ENCODE data around the gene PELI3. TPM values are rescaled to one million over a fixed set of nuclear protein-coding genes. Genes with fewer than 3 reads are reported as not detected.
A peak's percentile ranks its signal among the peaks of the same experiment; 100 is the strongest.

Gene PELI3
- total RNA-seq, 2 experiments from 2014 or later, result 4.3 to 8.1 TPM

DNA sequence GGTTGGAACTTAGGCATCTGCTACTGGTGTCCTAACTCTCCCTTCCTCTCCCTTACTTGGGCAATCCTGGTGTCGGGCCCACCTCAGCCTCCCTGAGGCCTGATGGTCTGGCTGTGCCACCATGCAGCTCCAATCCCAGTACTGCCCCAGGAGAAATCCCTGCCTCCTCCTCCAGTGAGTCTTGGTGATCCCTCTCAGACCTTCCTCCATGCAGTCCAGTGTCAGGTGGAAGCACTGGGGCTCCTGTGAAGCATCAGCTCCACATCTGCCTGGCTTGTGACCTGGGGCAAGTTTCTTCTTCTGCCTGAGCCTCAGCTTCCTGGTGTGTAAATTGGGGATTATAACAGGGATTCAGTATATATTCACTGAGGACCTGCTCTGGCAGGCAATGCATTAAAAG lies 1.8 kb upstream of the PELI3 start:
- peak overlapping the region; percentile 73 for H3K27ac ChIP-seq (ENCODE audit: low read depth, low read length, poor library complexity, severe bottlenecking)
- H3K9me2 ChIP-seq (ENCODE audit: insufficient read depth, low read length), result no peaks in the 10 kb centered on the region
- H3K4me2 ChIP-seq (ENCODE audit: low read length), result peak overlapping the region; percentile 90
- BruUV-seq (replicated peaks), result no TSS peak
- peak overlapping the region; percentile 77 for H2AFZ ChIP-seq (ENCODE audit: low read length)
- intact Hi-C loops (cut with micrococcal nuclease; ENCODE audit: unreplicated experiment), result no loop called here
- TF ChIP-seq, protein P1, sequence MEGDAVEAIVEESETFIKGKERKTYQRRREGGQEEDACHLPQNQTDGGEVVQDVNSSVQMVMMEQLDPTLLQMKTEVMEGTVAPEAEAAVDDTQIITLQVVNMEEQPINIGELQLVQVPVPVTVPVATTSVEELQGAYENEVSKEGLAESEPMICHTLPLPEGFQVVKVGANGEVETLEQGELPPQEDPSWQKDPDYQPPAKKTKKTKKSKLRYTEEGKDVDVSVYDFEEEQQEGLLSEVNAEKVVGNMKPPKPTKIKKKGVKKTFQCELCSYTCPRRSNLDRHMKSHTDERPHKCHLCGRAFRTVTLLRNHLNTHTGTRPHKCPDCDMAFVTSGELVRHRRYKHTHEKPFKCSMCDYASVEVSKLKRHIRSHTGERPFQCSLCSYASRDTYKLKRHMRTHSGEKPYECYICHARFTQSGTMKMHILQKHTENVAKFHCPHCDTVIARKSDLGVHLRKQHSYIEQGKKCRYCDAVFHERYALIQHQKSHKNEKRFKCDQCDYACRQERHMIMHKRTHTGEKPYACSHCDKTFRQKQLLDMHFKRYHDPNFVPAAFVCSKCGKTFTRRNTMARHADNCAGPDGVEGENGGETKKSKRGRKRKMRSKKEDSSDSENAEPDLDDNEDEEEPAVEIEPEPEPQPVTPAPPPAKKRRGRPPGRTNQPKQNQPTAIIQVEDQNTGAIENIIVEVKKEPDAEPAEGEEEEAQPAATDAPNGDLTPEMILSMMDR (conservative IDR thresholded peaks at IDR 0.05; ENCODE audit: low read length), result no peak
- no peak for TF ChIP-seq EZH2phosphoT487 (IDR thresholded peaks at IDR 0.05; ENCODE audit: borderline replicate concordance, low read depth, low read length)
- ChIA-PET POLR2A (no interaction called here), CTCF (ENCODE audit: unreplicated experiment) (no interaction called here)
- H3K36me3 ChIP-seq (ENCODE audit: insufficient read depth, low read length), result peaks cover 9% of the 10 kb centered on the region; the same call in 1 of the 2 replicates
- peaks cover 18% of the 10 kb centered on the region for H3K9me3 ChIP-seq (ENCODE audit: low read length)
- H3K4me3 ChIP-seq (ENCODE audit: low read depth, low read length, poor library complexity, severe bottlenecking), result peak overlapping the region; percentile 69
- no peaks in the 10 kb centered on the region for H3K79me2 ChIP-seq (ENCODE audit: insufficient read depth, low read depth, low read length)
- H4K20me1 ChIP-seq (ENCODE audit: insufficient read depth, low read length), result no peaks in the 10 kb centered on the region
- no peak for DNase-seq (ENCODE audit: low spot score)
- peaks cover 36% of the 10 kb centered on the region for H3K4me1 ChIP-seq (ENCODE audit: insufficient read depth, low read length, poor library complexity, severe bottlenecking)

DNA sequence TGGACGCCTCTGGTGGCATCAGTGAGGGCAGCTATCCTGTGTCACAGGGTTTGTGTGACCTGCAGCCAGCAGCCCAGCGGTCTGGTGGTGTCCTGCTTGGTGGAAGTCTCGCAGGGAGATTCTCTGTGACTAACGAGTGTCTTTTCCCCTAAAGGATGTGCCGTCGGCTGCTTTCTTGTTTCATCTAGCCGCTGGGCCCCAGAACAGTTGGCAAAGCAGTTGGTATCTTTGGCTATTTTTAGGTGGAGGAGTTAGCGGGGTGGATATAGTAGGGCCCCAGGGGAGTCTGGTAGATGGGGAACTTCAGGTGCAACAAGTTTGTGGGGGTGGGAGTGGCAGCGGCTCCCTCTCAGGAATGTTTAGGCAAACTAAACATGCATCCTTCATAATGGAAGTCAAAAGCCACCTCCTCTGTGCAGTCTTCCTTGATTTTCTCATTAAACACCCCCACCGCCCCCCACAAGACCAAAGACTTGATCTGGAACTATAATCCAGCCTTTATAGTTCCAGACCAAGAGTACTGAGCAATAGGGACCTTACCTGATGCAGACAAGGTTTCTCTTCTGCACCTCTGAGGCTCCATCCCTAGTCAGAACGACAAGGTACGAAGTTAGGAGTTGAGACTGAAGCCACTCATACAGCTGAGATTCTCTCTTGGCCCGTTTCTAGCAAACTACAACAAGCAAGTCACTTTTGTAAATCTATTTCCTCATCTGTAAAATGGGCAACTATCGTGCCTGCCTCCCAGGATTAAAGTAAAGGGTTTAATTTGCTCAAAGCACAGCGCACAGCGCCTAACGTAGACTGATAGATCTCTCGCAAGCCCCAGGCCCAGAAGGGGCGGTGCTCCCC lies 1.1 kb upstream of the PELI3 start:
- POLR2A ChIA-PET, result interaction anchor here (0.6 to 1.4 kb wide), 2 partner anchors 7 to 230 kb away, joined by 3 to 5 read pairs; no protein-coding TSS in a partner anchor
- Histone ChIP-seq H4K20me1 (ENCODE audit: insufficient read depth, low read length) (no peaks in the 10 kb centered on the region), H3K4me1 (ENCODE audit: insufficient read depth, low read length, poor library complexity, severe bottlenecking) (peaks cover 36% of the 10 kb centered on the region), H3K79me2 (ENCODE audit: insufficient read depth, low read depth, low read length) (no peaks in the 10 kb centered on the region), H3K9me3 (ENCODE audit: low read length) (peaks cover 18% of the 10 kb centered on the region), H3K36me3 (ENCODE audit: insufficient read depth, low read length) (peaks cover 9% of the 10 kb centered on the region; the same call in 1 of the 2 replicates), H3K27ac (ENCODE audit: low read depth, low read length, poor library complexity, severe bottlenecking) (peak overlapping the region; percentile 73), H3K4me3 (ENCODE audit: low read depth, low read length, poor library complexity, severe bottlenecking) (peak overlapping the region; percentile 69), H3K4me2 (ENCODE audit: low read length) (peak overlapping the region; percentile 90), H3K9me2 (ENCODE audit: insufficient read depth, low read length) (no peaks in the 10 kb centered on the region), H2AFZ (ENCODE audit: low read length) (peak overlapping the region; percentile 77; the same call in 1 of the 2 replicates)
- no TSS peak for BruUV-seq (replicated peaks)
- DNase-seq (ENCODE audit: low spot score), result peak; percentile 66
- intact Hi-C loops (cut with micrococcal nuclease; ENCODE audit: unreplicated experiment), result no loop called here
- TF ChIP-seq, protein P1 (conservative IDR thresholded peaks at IDR 0.05; ENCODE audit: low read length), result no peak
- no peak for TF ChIP-seq EZH2phosphoT487 (IDR thresholded peaks at IDR 0.05; ENCODE audit: borderline replicate concordance, low read depth, low read length)
- CTCF ChIA-PET (ENCODE audit: unreplicated experiment), result no interaction called here
